Ammon's horn (tissue), 1 donor: ENCODE results near the gene THRB.

Source experiments
- DNase-seq: peaks from one replicate; pipeline ENCODE4 v3.0.0-alpha.2; 2016; ENCODE audit warnings: low spot score

Gene THRB

DNA sequence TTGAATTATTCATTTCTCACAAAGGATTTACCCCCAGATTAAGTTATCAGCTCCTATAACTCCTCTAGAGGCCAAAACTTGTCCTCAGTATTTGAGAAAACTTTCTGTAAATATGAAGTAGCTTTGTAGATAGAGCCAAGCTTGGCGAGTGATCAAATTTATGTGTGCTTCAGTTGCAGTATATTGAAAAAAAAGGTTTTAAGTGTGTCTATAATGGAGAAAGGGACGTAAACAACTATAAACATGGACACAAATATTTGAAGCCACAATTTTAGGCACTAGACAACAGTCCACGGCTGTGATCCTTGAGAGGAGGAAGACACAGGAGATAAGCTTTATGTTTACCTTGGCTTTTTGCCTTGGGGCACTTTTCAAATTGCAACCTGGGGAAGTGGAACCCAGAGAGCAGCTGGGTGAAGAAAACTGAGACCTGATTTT lies 118.7 kb downstream of the THRB start:
- DNase-seq, result no peak

DNA sequence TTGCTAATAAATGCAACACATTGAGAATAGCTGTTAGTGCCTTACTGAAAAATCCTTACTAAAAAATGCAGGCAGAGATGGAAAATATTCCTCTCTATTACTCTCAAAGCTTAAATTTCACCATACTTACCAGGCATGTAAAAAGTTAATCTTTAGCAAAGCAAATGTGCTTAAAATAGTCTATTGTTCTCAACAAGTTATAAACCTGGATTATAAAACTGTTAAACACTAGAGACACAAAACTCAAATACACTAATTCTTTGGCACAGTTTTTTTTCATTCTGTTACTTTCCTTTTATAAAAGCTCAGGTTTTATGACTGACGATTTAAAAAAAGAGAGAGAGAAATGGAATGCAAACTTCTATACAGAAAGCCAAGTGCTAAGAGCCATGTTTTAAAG lies 119.8 kb downstream of the THRB start:
- no peak for DNase-seq

DNA sequence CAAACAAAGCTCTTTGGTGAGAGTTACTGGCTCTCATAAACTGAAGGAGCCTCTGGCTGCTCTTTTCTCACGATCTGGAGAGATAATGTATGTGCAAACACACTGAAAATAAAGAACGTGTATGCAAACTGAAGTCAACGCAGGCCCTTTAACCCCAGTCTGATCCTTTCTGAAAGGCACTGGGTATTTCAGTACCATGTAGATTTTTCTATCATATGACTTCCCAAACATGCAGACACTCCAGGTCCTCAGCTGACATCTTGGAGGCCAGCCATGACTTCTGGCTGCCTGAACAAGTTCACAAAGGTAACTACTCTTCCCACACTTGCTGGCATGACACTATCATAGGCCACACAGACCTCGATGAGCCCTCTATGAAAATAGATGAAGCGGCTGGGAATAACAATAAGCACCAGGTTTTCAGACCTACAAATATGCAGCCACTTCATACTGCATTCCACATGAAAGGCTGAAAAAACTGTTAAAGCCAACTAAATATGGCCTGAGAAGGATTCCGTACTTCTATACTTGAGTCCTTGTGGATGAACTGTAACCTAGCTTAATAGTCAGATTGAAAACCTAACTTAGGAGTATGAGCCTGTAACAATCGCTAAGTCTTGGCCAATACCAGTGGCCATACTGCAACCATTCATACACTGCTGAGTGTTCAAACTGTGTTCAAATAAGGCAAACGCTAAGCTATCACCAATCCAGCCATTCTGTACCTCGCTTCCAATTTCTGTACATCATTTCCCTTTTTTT lies 121.3 kb downstream of the THRB start:
- DNase-seq, result no peak

DNA sequence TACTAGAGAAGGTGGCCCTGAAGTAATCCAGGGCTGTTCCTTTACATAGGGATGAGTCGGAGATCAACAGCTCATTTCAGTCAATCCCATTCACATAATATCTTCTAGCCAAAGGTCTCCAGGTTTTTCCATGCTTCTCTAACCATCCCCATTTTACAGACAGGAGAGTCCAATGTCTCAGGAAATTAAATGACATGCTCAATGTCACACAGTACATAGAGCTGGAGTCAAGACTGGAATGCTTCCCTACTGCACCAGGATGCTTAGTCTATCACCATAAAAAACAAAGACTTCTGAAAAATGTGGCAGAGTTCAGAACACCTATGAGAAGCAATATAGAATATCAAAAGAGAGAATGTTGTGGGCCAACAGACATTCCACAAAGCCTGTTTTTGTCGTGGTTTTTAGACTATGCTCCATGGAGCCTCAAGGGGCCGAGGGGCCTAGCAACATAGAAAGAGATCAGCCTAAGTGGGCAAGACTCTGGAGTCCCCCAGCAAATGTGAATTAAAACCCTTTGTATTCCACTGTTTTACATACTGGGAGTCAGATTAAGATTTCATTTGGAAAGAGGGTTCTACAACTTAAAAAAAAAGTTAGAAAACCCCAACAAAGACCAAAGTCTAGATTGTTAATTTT lies 122.0 kb downstream of the THRB start:
- DNase-seq, result no peak

DNA sequence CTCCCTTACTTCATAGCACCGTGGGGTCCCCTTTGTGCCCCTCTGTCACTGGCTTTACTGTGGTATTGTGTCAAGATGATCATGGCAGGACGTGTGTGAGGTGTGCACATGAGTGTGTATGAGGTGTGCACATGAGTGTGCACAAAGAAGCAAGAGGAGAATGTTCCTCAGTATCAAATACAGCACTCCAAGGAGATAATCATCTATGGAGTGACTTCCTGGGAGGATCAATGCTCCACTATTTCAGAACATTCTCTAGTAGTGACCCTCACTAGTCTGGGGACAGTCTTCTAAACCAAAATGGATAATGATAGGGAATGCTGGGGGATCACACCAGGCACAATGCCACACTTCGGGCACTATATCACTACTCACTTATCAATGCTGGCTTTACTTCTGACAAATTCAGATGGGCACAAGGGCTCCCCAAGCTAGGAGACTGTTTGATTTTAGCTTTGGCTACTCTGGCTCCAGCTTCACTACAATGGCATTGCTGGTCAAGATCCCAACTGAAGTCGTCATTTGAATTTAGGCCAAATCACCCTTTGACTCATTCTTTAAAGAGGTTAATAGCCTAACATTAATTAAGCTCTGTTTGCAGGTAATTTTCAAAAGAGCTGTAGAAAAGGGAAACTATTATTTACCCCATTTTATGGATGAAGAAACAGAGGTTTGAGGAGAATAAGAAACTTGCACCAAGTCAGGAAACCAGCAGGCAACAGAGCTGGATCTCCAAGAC lies 124.1 kb downstream of the THRB start:
- no peak for DNase-seq

DNA sequence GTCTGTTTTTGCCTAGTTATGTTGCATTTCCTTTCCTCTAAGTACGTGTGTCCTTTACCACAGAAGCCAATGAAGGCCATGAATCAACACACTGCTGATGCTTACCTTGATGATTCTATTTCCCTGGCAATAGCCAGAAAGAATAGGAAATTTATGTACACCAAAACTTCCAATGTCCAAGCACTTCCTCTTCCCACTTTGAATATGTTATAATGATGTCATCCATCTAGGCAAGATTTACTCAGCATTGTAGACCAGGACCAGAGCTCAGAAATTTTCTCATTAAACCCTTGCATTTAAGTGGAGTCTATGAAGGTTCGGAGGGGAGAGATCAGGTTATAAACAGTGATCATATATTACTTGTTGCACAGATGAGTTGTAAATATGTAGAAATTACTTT lies 126.0 kb downstream of the THRB start:
- DNase-seq, result no peak

DNA sequence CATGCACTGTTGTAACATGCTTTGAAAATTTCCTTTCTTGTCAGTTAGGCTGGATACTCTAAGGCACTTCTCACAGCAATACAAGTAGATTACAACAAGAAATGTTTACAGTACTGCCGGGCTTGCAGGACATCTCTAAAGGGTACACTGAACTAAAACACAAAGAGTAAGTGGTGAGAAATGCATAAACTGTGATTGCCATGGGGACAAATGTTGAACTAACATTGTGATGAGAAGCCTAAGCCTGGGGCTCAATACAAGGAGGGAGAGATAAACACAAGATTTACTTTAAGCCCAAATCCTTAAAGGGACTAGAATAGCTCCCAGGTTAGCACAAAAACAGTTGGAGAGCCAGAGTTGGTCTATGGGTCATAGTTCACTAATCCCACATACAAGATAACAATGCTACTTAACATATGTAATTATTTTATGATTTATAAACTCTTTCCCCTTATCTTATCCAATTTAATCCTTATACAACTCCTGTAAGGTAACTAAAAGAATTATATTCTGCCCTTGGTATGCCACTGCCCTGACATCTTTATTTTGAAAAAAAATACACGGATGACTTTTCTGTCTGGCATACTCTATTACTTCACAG lies 126.9 kb downstream of the THRB start:
- no peak for DNase-seq

DNA sequence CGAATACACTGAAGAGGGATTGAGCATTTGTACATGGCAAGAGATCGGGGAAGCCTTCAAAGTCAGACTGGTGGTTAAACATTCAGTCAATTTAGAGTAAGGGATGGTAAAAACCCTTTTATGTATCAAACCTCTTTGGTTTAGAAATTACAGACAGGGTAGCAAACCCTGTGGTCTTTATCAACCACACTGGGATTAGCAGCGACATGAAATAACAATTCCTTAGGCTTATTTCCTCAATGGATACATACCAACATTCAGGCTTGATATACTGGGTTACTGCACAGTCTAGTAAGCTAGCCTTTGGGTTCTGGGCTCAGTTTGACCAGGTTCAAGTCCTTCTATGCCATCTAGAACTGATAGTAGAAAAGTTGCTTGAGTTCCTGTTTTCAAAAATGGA lies 127.4 kb downstream of the THRB start:
- no peak for DNase-seq

DNA sequence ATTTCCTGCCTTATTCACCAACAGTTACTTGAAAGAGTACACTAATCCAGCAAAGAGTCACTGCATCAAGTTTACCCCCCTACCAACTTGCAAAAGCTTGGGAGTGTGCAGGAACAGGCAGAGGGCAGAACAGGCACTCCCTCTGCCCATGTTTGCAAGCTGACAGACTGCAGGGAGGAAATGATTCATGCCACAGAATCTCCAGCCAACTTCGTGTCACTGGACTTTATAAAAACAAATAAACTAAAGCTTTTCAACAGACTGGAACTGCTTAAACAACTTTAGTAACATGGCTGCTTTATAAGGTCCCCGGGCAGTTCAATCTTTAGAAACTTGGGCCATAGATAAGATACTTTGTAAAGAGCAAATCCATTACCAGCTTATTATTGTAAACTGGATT lies 129.5 kb downstream of the THRB start:
- peak; percentile 47 for DNase-seq

DNA sequence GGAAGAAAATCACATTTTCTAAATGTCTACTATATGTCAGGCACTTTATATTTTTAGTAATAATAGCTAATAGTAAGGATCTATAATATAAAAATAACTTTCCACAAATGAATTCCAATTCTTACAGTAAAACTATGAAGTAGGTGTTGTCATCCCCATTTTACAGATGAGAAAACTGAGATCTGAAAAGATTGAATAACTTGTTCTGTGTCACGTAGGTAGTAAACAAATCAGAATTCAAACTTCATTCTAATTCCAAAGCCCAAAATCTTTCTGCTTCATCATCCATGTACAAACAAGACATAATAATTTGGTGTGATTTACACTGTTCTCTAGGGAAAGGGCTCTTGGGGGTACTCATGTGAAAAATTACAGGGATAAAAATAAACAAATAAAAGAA lies 130.3 kb downstream of the THRB start:
- DNase-seq, result no peak

DNA sequence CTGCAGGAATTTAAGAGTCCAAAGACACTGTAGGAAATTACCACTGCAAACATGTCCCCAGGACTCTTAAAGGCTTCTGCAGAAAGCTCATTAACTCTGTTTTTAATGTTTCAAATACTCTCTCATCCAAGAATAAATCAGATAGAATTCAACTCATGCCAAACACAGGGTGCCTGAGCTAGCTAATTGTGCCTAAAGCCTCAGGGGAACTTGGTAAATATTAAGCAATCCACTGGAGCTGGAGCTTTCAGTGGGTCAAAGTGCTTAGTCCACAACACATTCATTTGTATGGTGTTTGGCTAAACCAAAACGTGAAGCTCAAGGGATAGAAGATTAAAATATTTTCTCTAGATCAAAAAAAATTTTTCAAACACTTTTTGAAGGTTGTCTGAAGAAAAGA lies 131.4 kb downstream of the THRB start:
- DNase-seq, result peak; percentile 44

DNA sequence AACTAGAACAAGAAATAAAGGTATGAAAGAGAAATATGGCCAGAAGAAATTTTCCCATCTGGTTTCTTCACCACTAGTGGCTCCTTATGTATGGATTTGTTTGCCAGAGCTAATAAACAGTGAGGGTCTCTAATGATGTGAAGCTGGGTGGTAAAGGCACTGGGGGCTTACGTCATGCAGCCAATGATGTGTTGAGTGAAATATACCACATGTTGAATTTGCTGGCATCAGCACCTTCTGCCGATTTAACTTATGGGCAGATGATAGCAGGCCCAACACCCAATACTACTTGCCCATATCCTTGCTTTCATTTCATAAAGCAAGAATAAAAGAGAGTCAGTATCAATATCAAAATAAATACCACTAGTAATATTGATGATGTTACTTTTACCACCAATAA lies 133.0 kb downstream of the THRB start:
- DNase-seq, result no peak

DNA sequence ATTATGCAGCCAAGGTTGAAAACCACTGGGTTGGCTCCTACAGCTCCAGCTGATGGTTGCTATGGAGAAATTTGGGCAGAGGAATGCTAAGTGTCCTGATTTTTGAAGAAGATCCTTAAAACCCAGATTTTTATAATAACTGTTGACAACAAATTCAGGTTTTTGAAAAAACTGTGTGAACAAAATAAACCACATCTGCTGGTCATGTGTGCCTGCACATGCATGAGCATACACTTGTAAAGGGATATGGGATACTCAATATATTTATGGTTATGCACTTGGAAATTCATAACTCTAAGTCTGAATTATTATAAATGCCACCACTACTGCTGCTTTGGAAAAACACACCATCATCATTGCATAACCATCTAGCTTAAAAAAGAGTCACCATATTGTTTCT lies 133.7 kb downstream of the THRB start:
- DNase-seq, result no peak

DNA sequence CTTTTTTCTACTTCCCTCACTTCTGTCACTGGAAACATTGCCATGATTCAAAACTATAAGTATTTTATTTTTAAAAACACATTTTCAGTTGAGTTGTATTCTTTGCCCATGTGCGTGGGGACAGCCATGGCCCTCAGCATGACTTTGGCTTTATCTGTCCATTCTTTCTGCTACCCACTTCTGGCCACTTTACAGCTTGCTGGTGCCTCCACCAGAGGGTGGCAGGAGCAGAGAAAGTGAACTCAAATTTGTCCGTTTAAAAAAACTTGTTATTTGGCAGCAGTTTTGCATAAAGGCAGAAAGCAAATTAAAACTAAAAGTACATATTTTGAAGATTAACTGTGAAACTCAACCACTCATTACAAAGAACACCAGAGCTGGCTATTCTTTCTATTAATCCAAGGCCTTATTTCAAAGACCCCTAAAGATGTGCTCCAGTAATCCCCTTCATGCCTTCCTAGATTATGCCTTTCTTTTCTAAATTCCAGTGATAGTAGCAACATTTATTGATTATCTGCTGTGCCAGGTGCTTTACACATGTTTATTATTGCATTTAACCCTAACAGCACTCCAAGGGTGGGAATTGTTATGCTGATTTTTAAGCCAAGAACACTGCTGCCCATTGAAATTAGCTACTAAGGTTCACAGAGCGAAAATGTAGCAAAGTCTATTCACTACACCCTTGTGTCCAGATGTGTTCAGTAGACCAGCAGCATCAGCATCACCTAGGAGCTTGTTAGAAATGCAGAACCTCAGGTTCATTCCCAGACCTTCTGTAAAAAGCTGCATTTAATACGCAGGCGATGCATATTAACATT lies 134.8 kb downstream of the THRB start:
- no peak for DNase-seq

DNA sequence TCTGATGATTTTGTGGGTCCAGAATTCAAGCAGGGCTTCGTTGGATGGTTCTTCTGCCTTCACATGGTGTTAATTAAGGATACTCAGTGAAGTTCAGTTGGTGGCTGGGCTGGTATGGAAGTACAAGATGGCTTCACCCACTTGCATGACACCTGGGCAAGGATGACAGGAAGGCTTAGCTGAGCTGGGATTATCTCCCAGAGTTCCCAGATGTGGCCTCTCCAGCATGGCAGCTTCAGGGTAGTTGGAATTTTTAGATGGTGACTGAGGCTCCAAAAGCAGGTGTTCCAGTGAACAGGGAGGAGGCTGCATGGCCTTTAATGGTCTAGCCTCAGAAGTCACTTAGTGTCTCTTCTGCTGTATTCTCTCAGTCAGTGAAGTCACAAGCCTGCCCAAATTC lies 135.5 kb downstream of the THRB start:
- no peak for DNase-seq

DNA sequence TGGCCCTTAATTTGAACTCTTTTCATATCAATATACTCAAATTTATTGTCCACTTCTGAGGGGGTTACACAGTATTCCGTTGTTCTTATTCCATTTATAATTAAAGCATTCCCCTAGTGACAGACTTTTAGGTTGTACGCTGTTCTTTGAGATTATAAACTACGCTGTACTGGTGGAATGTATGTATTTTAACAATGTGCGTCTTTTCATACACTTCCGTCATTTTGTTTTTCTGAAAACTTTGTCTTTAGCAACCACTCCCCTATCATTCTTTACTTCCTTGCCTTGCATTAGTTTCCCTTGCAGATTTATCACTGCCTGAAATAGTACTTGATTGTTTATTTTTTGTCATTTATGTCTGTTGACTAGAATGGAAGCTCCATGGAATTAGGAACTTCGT lies 137.0 kb downstream of the THRB start:
- no peak for DNase-seq

DNA sequence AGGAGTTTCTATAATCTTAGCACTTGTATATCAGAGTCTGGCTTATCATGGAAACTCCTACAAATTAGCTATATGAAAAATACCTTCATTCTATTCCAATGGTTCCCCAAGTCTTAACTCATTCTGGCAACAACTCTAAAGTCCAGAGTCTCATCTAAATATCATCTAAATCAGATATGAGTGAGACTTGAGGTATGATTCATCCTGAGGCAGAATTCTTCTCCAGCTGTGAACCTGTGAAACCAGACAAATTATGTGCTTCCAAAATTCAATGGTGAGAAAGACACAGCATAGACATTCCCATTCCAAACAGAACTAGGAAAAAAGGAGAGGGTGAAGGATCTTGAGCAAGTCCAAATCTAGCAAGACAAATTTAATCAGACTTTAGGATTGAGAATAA lies 138.8 kb downstream of the THRB start:
- no peak for DNase-seq

DNA sequence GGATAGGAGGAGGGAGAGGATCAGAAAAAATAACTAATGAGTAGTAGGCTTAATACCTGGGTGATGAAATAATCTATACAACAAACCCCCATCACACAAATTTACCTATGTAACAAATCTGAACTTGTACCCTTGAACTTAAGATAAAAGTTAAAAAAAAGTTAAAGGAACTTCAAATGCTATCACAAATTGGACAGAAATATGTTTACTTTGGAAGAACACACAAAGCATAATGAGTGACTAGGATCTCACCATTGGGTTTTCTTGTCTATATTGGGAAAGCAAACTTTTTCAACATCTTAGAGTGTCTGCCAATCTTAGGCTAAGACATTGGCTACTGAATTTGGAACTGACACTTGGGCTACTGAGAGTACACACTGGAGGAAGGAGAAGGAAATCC lies 140.4 kb downstream of the THRB start:
- DNase-seq, result no peak

DNA sequence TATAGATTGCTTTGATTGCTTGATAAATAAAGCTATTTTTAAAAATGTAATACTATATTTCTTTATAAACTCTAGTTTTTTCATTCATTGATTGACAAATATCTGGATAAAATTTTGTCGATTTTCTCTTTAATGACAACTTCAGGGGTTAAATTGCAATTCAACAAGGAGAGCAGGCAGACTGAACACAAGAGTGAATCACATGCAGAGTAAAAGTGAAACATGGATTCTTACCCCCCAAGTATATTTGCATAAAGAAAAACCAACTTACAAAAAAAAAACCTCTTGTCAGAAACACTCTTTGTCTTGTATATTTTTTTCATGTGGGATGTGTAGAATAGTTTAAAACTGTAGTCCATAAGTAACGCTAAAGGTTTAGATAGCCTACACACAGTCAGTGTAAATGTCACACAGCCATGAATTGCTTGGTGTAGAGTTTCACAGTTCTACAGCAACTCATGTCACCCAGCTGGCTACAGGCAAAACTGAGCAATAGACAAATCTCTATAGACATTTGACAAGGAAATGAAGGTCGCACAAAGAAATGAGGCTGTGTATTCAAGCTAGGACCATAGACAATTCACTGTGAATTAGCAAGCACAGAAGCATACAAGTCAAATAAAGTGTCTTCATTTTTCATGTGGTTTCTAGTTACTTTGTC lies 141.6 kb downstream of the THRB start:
- no peak for DNase-seq

DNA sequence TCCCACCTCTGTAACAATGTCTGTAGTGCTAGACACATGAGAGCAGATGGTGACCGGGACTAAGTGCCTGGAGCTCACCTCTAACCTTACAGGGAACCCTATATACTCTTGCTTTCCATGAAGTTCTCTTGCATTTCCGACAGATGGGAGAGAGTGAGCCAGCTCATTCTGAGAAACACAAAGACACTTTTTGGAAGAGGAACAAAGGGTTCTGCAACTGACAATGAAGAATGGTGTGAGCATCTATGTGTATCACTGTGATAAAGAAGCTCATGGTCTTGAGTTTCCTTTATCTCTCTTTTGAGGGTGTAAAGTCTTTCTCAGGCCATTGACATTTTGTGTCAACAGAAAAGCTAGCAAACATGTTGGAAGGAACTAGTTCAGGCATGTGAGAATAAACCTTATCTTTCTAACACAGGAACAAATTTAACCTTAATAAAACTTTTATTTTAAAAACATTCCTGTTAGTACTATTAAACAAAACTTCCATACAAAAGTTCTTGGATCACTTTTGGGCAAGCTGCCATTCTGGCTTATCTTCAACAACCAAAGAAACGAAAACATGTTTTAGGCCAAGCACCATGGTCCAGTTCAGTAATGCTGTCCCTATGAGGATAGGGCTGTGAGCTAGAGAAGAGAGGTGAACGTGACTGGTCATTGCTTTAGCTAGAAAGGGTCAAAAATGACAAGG lies 142.7 kb downstream of the THRB start:
- DNase-seq, result peak; percentile 37
